ENCODE results near the gene ABHD17B.
A peak's percentile ranks its signal among the peaks of the same experiment; 100 is the strongest.

Gene ABHD17B

GRCh38 chr9:71875345-71875744 lies 35.6 kb downstream of the ABHD17B start:
- no peak for DNase-seq

- DNase-seq, result no peak
Observed at GRCh38 chr9:71863631-71864030, 47.4 kb downstream of the ABHD17B start.

GRCh38 chr9:71861618-71862017 lies 49.4 kb downstream of the ABHD17B start:
- DNase-seq, result no peak

- no peak for DNase-seq
Observed at GRCh38 chr9:71859939-71860338, 51.1 kb downstream of the ABHD17B start.

- no peak for DNase-seq
Observed at GRCh38 chr9:71858812-71859211, 52.2 kb downstream of the ABHD17B start.

- no peak for DNase-seq
Observed at GRCh38 chr9:71858102-71858798, 52.7 kb downstream of the ABHD17B start.

GRCh38 chr9:71857159-71857558 lies 53.8 kb downstream of the ABHD17B start:
- DNase-seq, result no peak

- no peak for DNase-seq
Observed at GRCh38 chr9:71854811-71855210, 56.2 kb downstream of the ABHD17B start.

GRCh38 chr9:71853084-71853483 lies 57.9 kb downstream of the ABHD17B start:
- DNase-seq, result no peak

GRCh38 chr9:71850996-71851395 lies 60.0 kb downstream of the ABHD17B start:
- DNase-seq, result no peak

- no peak for DNase-seq
Observed at GRCh38 chr9:71847892-71848291, 63.1 kb downstream of the ABHD17B start.

- DNase-seq, result no peak
Observed at GRCh38 chr9:71844808-71845207, 66.2 kb downstream of the ABHD17B start.

- no peak for DNase-seq
Observed at GRCh38 chr9:71839668-71840067, 71.3 kb downstream of the ABHD17B start.

- DNase-seq, result no peak
Observed at GRCh38 chr9:71835596-71835995, 75.4 kb downstream of the ABHD17B start.

- DNase-seq, result peak; percentile 33
Observed at GRCh38 chr9:71830929-71831328, 80.1 kb downstream of the ABHD17B start.

- no peak for DNase-seq
Observed at GRCh38 chr9:71830153-71830552, 80.8 kb downstream of the ABHD17B start.

GRCh38 chr9:71826279-71826678 lies 84.7 kb downstream of the ABHD17B start:
- no peak for DNase-seq

GRCh38 chr9:71824257-71824656 lies 86.7 kb downstream of the ABHD17B start:
- DNase-seq, result no peak

- DNase-seq, result no peak
Observed at GRCh38 chr9:71822935-71823334, 88.1 kb downstream of the ABHD17B start.

GRCh38 chr9:71822456-71822855 lies 88.5 kb downstream of the ABHD17B start:
- DNase-seq, result no peak

- DNase-seq, result no peak
Observed at GRCh38 chr9:71821405-71821804, 89.6 kb downstream of the ABHD17B start.

GRCh38 chr9:71820403-71820921 lies 90.5 kb downstream of the ABHD17B start:
- DNase-seq, result no peak

- peak; percentile 30 for DNase-seq
Observed at GRCh38 chr9:71819115-71819739, 91.8 kb downstream of the ABHD17B start.

- DNase-seq, result peak; percentile 20
Observed at GRCh38 chr9:71816916-71817451, 94.0 kb downstream of the ABHD17B start.

Data from femur (tissue), 1 donor.